Activated CD8-positive, alpha-beta memory T cell treated with anti-CD3 and anti-CD28 coated beads for 4 hours (primary cell): ENCODE data around the gene MAPK4.

Experiments
- DNase-seq, 2 donors: peaks; one replicate each; pipeline ENCODE4 v3.0.0-alpha.2; 2020; ENCODE audit warnings: low read depth in 2 of 2

MAPK4 gene

GRCh38 chr18:50623694-50624352 lies 63.9 kb downstream of the MAPK4 start:
- DNase-seq, result no peak

GRCh38 chr18:50624981-50625380 lies 65.1 kb downstream of the MAPK4 start:
- DNase-seq, result no peak

- DNase-seq, result no peak
Measured at GRCh38 chr18:50626317-50626716, 66.4 kb downstream of the MAPK4 start.

GRCh38 chr18:50627594-50628532 lies 68.0 kb downstream of the MAPK4 start:
- DNase-seq, result no peak

GRCh38 chr18:50628533-50628905 lies 68.6 kb downstream of the MAPK4 start:
- no peak for DNase-seq

- no peak for DNase-seq
Measured at GRCh38 chr18:50629148-50629631, 69.3 kb downstream of the MAPK4 start.

- no peak for DNase-seq
Measured at GRCh38 chr18:50630895-50631294, 71.0 kb downstream of the MAPK4 start.

- DNase-seq, result no peak
Measured at GRCh38 chr18:50632895-50633515, 73.1 kb downstream of the MAPK4 start.

- no peak for DNase-seq
Measured at GRCh38 chr18:50633992-50634391, 74.1 kb downstream of the MAPK4 start.

- DNase-seq, result no peak
Measured at GRCh38 chr18:50636366-50637057, 76.6 kb downstream of the MAPK4 start.

GRCh38 chr18:50638016-50638883 lies 78.4 kb downstream of the MAPK4 start:
- DNase-seq, result no peak

- DNase-seq, result no peak
Measured at GRCh38 chr18:50638884-50639420, 79.1 kb downstream of the MAPK4 start.

- DNase-seq, result no peak
Measured at GRCh38 chr18:50639711-50640110, 79.8 kb downstream of the MAPK4 start.

GRCh38 chr18:50642439-50642838 lies 82.6 kb downstream of the MAPK4 start:
- DNase-seq, result no peak

- no peak for DNase-seq
Measured at GRCh38 chr18:50644146-50644545, 84.3 kb downstream of the MAPK4 start.

GRCh38 chr18:50644807-50645206 lies 84.9 kb downstream of the MAPK4 start:
- no peak for DNase-seq

GRCh38 chr18:50647237-50647636 lies 87.3 kb downstream of the MAPK4 start:
- DNase-seq, result no peak

- no peak for DNase-seq
Measured at GRCh38 chr18:50647792-50648191, 87.9 kb downstream of the MAPK4 start.

GRCh38 chr18:50649821-50650220 lies 89.9 kb downstream of the MAPK4 start:
- no peak for DNase-seq

- no peak for DNase-seq
Measured at GRCh38 chr18:50651334-50651733, 91.4 kb downstream of the MAPK4 start.
